Prostate gland (tissue), 2 donors: ENCODE data around the gene MAP4K2.

Experiments
- POLR2A ChIP-seq: fragments of 450-650 bp; IDR thresholded peaks from one replicate; pipeline ENCODE4 v1.6.1; 2016; ENCODE audit warnings: antibody characterized with exemption, mild to moderate bottlenecking
- POLR2AphosphoS5 ChIP-seq: sonication (generic); formaldehyde crosslinking; IDR thresholded peaks from one replicate; pipeline ENCODE4 v1.6.1; 2017; ENCODE audit warnings: antibody characterized with exemption
- TF ChIP-seq, protein P1 (sequence below), 4 experiments: fragments of 200-600 bp in 2 of 4; fragments of 450-650 bp in 2 of 4; sonication (generic) in 2 of 4; IDR thresholded peaks; 1 replicate in 3 of 4; 2 replicates in 1 of 4; pipeline ENCODE4 v1.5.1; 2016 to 2019; ENCODE audit warnings: antibody characterized with exemption in 4 of 4, mild to moderate bottlenecking in 2 of 4, moderate library complexity in 2 of 4

DNA sequence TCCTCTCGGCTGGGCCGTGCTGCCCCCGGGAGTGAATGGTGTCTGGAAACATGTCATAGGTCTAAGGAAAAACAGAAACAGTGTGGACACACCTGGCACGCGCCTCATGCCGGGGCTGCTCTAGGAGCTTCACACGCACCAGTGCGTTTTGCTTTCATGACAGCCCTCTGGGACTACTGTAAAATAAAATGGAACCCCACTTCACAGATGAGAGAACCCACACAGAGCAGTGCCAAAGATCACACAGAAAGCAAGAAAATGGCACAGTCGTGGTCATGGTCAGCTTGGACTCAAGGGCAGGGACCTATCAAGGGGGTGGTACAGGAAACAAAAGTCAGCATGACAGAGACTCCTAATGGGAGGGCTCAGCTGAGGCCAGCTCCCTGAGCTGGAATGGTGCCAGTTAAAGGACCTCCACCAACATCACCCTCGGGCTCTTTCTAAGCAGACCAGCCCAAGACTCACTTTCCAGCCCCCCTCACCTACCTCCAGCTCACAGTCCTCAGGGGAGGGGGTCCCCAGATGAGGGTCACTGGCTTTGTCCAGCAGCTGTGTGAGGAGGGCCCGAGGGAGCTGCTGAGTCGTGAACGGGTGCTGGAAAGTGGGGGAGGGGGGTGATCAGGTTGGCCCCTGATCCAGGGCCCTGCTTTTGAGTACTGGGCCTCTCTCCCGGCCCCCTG lies 3.3 kb downstream of the MAP4K2 start:
- TF ChIP-seq, protein P1, sequence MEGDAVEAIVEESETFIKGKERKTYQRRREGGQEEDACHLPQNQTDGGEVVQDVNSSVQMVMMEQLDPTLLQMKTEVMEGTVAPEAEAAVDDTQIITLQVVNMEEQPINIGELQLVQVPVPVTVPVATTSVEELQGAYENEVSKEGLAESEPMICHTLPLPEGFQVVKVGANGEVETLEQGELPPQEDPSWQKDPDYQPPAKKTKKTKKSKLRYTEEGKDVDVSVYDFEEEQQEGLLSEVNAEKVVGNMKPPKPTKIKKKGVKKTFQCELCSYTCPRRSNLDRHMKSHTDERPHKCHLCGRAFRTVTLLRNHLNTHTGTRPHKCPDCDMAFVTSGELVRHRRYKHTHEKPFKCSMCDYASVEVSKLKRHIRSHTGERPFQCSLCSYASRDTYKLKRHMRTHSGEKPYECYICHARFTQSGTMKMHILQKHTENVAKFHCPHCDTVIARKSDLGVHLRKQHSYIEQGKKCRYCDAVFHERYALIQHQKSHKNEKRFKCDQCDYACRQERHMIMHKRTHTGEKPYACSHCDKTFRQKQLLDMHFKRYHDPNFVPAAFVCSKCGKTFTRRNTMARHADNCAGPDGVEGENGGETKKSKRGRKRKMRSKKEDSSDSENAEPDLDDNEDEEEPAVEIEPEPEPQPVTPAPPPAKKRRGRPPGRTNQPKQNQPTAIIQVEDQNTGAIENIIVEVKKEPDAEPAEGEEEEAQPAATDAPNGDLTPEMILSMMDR (IDR thresholded peaks at IDR 0.05) = no peak
- no peak for TF ChIP-seq POLR2A
- no peak for TF ChIP-seq POLR2AphosphoS5
